ENCODE measurements around the gene ANKRD24.

DNA sequence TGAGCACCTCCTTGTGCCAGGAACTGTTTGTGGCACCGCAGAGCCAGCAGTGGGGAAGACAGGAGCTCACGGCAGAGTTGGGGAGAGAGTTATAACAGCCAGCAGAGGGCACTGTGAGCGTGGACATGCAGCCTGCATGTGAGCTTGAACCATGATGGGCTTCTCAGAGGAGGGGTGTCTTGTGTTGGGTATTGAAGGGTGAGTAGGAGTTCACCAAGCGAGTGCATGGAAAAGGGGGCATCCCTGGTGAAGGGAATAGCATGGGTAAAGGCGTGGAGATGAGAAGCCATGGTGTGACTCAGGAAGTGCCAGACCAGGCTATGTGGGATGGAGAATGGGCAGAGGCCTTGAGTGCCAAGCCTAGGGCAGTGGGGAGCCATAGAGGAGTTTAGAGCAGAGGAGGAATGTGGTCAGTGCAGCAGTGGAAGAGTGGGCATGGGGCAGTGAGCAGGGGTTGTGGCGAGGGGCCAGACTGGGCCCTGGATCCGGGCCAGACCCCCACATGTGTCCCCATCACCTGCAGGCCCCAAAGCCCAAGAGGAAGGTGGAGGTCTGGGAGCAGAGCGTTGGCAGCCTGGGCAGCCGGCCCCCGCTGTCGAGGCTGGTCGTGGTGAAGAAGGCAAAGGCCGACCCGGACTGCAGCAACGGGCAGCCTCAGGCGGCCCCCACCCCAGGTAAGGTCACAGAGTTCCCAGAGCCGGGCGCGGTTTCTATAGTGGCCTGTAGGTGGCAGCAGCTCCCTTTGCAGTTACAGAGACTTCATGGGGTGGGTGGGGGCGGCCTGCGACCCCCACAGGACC, 84.8 kb downstream of the ANKRD24 start:
- TF ChIP-seq CTCF (IDR thresholded peaks at IDR 0.05) (peak; percentile 67 to 79 (median 72)), POLR2A (IDR thresholded peaks at IDR 0.05) (no peak)
